Measurements from ENCODE around the gene SBF2.
"Not testable (repeated sequence)": the region's sequence is repeated elsewhere in the genome, so short reads cannot be mapped to it uniquely, and the experiment has no call there.

The SBF2 gene

DNA sequence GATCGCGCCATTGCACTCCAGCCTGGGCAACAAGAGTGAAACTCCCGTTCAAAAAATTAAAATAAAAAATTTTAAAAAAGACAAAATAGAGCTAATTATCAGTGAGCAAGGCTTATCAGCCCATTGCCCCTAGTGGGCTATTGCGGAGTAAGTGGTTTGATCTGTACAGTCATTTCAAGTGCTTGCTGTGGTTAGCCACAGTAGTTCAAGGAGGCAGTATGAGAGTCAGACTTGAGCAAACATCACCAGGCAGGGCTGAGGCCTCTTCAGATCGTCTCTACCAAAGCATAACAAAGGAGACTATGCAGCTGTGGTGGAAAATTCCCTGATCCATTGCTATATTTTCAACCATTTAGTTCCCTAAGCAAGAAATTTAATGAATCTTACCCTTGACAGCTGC is 4.3 kb upstream of the SBF2 start:
- peak; percentile 57 for DNase-seq

GRCh38 chr11:10295064-10295901 is 1.3 kb upstream of the SBF2 start:
- no peak for DNase-seq

DNA sequence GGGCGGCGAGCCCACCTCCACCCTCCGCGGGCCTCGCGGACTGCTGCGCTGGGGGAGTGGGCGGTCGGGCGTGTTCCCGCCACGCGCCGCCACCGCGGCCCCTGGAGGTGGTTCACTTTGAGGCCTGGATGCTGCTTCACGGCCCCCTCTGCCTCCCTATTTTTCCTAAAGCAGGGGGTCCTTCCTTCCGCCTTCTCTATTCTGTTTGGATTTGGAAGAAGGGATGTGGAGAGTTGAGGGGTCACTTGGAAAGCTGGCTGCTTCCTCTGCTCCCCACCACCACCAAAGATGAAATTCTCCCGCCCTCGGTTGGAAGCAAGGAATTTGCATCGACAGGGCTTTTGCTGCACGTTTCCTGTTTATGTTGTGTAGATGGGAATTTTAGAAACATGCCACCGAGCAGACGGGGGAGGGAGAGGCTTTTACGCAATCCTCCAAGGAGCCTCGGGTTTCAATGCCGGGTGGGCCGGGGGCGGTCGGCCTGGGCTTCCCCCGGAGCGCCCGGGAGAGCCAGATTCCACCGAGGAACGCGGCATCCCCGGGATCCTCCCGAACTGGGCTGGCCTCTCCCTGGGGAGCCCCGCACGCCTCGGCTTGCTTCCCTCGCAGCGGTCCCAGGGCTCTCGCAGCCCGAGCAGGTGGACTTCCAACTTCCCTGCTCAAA is 403 bp upstream of the SBF2 start:
- no peak for DNase-seq

DNA sequence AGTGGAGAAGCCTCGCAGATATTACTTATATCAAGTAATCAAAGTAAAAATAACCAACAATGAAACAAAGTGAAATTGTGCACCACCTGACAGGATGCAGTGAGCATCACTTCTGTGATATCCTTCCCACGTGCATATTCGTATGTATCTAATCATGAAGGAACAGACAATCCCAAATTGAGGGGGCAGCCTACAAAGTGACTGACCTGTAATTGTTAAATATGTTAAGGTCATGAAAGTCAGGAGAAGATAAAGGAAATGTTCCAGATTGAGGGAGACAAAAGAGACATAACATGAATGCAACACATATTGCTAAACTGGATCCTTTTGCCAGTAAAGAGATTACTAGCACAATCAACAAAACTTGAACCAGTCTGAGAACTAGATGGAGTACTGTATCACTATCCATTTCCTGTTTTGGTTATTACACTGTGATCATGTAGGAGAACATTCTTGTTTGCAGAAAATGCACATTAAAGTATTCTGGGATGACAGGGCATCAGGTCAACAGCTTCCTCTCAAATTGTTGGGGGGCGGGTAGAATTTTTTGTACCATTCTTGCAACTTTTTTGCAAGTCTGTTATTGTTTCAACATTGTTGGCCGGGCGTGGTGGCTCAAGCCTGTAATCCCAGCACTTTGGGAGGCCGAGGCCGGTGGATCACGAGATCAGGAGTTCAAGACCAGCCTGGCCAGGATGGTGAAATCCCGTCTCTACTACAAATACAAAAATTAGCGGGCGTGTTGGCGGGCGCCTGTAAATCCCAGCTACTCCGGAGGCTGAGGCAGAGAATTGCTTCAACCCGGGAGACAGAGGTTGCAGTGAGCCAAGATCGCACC is 2.0 kb downstream of the SBF2 start:
- DNase-seq, result no peak

DNA sequence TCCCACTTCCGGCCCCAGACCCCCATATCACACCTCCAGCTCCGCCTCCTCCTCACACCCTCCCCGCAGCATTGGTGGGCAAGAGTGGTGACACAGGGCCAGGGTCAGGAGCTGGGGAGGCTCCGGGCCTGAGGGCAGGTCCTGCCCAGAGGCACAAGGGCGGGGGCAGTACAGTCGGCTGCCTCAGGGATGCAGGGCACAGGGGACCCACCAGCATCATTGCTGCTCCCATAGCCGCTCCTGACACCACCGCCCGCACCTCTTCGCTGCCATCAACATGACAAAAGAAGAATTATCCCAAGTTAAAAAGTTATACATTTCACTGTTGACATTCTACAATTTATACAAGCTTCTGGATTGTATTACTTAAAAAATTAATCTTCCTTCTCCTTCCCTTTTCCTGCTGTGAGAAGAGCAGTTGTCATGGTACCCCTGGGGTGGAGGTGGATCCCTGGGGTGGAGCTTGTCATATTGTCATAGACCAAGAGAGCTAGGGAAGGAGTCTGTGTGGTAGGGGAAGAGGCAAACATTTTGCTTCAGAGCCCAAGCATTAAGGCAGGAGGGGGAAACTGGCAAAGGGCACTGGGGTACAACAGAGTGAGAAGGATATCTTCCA is 4.1 kb downstream of the SBF2 start:
- DNase-seq, result no peak

GRCh38 chr11:10288881-10289764 is 4.9 kb downstream of the SBF2 start:
- DNase-seq, result no peak

GRCh38 chr11:10287766-10288715 is 6.0 kb downstream of the SBF2 start:
- no peak for DNase-seq

- no peak for DNase-seq
Observed at GRCh38 chr11:10287140-10287539, 6.9 kb downstream of the SBF2 start.

GRCh38 chr11:10285148-10285802 is 8.7 kb downstream of the SBF2 start:
- DNase-seq, result no peak

DNA sequence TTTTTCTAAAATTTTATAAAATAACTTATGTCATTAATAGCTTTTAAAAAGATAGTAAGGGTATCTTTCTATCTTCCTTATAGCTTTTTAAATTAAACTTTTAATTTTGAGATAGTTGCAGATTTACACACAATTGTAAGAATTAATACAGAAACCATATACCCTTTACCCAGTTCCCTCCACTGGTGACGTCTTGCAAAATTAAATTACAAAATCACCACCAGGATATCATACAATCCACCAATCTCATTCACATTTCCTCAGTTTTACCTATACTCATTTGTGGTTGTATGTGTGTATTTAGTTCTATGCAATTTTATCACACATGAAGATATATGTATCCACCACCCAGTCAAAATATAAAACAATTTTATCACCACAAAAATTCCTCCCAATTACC is 10.0 kb downstream of the SBF2 start:
- no peak for DNase-seq

DNA sequence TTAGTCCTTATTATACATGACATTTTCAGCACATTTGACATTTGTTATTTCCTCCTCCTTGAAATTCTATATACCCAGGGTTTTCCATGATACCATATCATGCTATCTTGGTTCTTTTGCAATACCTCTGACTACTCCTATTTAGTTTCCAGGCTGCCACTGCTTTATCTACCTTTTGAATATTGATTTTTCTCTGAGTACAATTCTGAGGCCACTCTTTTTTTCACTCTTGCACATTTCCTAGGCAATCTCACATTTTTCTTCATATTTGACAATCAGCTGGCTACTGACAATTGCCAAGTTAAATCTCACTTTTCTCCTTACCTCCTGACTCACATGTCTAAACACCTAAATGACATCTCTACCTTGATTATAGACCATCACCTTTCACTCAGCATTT is 11.9 kb downstream of the SBF2 start:
- DNase-seq, result no peak

GRCh38 chr11:10275714-10276113 is 18.3 kb downstream of the SBF2 start:
- DNase-seq, result no peak

DNA sequence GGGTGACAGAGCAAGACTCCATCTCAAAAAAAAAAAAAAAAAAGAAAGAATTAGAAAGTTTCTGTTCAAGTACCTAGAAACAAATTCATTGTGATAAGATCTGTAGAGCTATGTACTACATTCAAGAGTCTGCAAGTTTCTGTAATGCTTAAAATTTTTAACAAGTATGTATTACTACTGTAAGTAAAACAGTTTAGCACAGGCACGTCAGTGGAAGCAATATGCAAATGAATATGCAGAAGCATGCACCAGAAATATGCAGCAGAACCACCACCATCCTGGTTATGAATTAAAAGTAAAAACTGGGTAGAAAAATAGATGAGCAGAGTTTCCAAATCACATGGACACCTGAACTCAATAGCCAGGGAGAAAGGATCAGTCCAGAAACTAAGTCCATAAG is 19.3 kb downstream of the SBF2 start:
- DNase-seq, result no peak

DNA sequence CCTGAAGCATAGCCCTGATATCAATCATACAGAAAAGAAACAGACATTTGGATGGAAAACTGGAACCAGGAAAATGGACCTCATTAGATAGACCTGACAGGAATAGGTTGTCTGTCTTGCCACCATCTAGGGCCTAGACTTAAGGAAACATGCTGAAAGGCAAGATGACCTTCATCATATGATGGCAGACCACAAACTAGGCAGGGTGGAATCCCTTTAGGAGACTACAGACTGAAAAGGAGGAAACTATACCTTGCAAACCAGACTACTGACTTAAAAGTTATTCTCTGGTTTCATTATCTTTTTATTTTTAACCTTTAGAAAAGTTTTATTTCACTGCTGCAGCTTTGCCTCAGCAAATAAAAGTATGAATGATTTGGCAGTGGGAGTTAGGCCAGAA is 20.3 kb downstream of the SBF2 start:
- no peak for DNase-seq

DNA sequence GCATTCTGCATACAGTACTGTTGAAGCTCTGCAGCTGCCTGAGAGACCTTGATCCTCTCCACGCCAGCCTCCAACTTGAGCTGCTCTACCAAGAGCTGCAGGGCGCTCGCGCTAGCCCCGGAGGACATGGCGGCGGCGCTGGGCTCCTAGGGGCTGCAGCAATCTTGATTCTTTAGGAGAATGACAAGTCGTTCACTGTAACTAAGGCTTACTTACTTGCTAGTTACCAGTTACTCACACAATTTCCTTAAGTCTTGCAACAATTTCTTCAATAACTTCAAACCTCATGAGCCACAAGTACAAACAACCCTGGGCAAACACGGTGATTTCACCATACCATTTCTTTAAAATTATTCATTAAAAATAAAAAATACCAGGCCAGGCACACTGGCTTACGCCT is 21.9 kb downstream of the SBF2 start:
- no peak for DNase-seq

DNA sequence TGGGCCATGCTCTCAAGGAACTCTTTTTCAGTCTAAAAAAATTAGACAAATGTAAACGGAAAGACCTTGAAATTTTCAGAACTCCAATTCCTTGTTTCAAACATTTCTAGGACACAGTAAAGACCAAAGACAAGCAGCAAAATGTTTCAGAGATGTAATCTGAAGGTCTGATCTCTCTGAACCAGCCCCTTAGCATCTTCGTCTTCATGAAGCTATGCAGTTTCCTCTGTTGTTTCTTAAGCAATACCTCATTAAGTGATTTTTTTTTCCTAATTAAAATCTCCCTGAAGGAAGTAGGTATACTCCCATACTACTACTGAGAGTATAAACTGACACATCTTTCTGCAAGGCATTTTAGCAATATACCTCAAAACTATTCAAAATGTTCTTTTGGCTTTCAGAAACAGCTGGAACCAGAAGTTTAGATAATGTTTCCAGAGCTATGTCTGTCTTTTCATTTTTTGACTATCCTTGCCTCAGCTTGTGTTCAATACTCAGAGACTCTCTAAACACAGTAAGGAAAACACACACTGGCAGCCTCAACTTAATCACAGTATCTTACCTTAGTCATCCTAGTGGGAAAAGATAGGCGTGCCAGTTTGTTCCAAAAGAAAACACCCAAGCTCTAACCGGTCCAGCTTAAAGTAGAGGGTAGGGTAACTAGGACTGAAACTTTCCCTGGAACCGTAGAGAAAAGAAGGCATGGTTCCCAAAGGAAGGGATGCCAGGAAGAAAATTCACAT is 25.1 kb downstream of the SBF2 start:
- no peak for DNase-seq

DNA sequence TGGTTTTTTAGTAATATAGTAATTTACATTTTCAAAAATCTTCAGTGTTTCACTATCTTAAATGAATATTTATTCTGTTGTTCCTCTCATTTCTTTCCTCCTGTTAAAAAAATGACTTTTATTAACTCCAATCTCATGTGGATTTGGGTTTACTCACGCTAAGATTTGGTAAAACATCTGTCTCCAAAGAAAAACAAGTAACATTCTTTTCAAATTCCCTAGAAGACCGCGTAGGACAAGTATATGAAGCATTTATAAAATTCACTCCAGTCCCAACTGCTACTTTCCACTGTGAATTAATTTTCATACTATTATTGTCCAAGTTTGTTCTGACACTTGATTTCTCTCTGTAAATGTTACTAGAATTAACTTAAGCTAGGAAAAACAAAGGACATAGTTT is 26.2 kb downstream of the SBF2 start:
- no peak for DNase-seq

DNA sequence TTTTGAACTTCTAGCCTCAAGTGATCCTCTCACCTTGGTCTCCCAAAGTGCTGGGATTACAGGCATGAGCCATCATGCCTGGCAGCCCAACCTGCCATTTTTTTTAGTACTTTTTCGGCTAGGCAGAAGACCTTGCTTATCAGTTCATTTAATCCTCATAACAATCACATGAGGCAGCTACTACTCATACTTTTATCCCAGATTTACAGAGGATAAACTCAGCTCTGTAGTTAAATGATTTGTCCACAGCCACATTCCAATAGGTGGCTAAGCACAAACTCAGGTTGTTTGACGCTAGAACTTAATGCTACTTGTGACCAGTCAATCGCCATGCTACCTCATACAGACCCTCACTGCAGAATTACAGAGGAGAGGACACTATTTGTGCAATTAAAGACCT is 28.1 kb downstream of the SBF2 start:
- no peak for DNase-seq

DNA sequence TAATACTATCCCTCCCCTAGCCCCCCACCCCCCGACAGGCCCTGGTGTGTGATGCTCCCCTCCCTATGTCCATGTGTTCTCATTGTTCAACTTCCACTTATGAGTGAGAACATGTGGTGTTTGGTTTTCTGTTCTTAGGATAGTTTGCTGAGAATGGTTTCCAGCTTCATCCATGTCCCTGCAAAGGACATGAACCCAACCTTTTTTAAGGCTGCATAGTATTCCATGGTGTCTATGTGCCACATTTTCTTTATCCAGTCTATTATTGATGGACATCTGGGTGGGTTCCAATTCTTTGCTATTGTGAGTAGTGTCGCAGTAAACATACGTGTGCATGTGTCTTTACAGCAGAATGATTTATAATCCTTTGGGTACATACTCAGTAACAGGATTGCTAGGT is 29.3 kb downstream of the SBF2 start:
- DNase-seq, result not testable (repeated sequence)

DNA sequence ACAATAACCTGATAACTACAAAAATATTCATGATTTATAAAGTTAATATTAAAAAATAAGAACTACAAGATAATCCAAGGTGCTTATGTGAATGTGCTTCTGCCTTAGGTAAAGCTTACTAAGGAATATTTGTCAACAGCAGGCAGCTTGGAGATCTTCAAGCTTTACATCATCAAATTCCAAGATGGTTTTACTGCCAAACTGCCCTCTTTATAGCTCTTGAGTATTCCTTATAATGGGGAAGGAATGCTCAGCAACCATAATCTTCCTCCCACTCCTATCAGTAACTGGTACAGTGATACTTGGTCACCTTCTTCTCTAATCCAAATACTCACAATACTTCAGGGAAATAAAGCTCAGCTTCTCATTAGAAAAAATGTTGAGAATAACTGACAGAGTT is 30.1 kb downstream of the SBF2 start:
- no peak for DNase-seq
